ENCODE results near the gene FRMPD4. TPM values are rescaled to one million over a fixed set of nuclear protein-coding genes. Genes with fewer than 3 reads are reported as not detected.
"Not testable (repeated sequence)": the region's sequence is repeated elsewhere in the genome, so short reads cannot be mapped to it uniquely, and the experiment has no call there.

The FRMPD4 gene
- polyA plus RNA-seq, 2 of the 4 experiments (the other 2 are of a cell fraction): 0.08 to 0.28 TPM

DNA sequence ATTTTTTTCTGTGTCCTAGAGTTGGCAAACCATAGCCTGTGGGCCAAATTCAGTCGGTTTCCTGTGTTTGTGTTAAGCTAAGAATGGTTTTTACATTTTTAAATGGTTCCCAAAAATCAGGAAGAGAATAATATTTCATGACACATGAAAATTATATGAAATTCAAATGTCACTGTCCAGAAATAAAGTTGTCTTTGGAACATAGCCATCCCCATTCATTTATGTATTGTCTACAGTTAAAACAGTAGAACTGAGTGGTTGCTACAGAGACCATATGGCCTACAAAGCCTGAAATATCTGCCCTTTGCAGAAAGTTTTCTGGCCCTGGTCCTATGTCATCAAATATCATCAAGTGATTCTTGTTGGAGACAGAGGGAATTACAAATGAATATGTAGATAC is 15.5 kb downstream of the FRMPD4 start:
- no peak for TF ChIP-seq RARB (CRISPR knock-in tag; IDR thresholded peaks at IDR 0.05)
- TF ChIP-seq FOSL2 (IDR thresholded peaks at IDR 0.05): no peak
- no peak for TF ChIP-seq FOSL2 (CRISPR knock-in tag; IDR thresholded peaks at IDR 0.05)
- no peak for TF ChIP-seq KDM5A (IDR thresholded peaks at IDR 0.05)
- TF ChIP-seq NR3C1 (IDR thresholded peaks at IDR 0.05): no peak
- no peak for TF ChIP-seq MAFK (IDR thresholded peaks at IDR 0.05; ENCODE audit: partially characterized antibody)
- no peak for ATAC-seq
- Histone ChIP-seq H3K4me2 (no peak overlapping the region), H3K9me3 (no peaks in the 10 kb centered on the region), H3K27ac (no peak overlapping the region; a peak in 1 of 6 replicates), H3K4me1 (peaks cover 15% of the 10 kb centered on the region), H3K4me3 (no peak overlapping the region)
- POLR2A ChIA-PET: no interaction called here
- CTCF ChIA-PET: no interaction called here
- no peak for FAIRE-seq
- 11% methylated on average over 1 of the region's 1 CpG for WGBS (ENCODE audit: missing lambda C conversion rate)
- no peak for DNase-seq (ENCODE audit: low read depth in 1 of 2, low spot score in 1 of 2)

DNA sequence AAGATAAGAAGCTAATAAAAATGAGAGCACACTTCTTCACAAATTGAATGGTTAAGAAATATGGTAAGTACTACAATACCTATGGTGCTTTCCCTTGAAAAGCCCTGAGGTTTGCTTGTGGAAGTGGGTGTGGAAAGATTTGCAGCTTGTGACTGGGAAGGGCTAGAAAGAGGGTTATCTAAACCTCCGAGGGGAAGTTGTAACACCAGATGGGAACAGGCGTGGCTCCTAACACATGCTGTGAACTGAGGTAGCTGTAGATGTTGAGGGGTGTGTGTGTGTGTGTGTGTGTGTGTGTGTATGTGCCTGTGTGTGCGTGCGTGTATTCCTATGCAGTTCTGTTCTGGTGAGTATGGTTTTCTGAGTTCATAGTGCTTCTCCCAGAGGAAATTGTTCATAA is 21.5 kb downstream of the FRMPD4 start:
- TF ChIP-seq TFCP2L1 (CRISPR knock-in tag; IDR thresholded peaks at IDR 0.05): no peak
- no peak for TF ChIP-seq HEYL (CRISPR knock-in tag; IDR thresholded peaks at IDR 0.05)
- Histone ChIP-seq H3K4me3 (no peak overlapping the region), H3K27ac (no peak overlapping the region), H3K4me1 (0 out of 3 replicates have a peak, but pooled peaks cover 3% of the 10 kb centered on the region), H3K9me3 (no peaks in the 10 kb centered on the region), H3K4me2 (no peak overlapping the region)
- ATAC-seq: no peak
- ChIA-PET POLR2A (no interaction called here), CTCF (interaction anchor here (0.9 kb wide), 1 partner anchor 15 kb away, joined by 4 read pairs; no protein-coding TSS in a partner anchor)
- WGBS (ENCODE audit: missing lambda C conversion rate): 60% methylated on average over 4 of the region's 4 CpGs
- no peak for DNase-seq (ENCODE audit: low read depth in 1 of 2, low spot score in 1 of 2)
- FAIRE-seq: no peak

DNA sequence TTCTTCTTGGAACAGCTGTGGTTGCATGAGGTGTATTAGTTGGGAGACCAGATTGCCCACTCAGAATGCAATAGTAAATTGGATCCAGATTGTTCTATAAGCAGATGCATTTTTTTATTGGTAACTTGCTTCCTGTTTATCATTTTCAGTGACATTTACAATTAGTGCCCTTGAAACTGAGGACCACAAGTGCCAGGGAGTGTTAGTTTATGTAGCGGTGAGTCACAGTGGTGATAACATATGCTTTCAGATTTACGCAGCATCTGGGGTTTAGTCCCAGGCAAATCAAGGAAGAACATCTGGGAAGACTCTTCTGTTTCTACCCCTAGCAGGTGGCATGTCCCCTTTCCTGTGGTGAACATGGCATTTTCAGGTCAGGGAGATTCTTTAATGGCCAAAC is 24.1 kb downstream of the FRMPD4 start:
- FAIRE-seq (peak; percentile 70), DNase-seq (ENCODE audit: low read depth in 1 of 2, low spot score in 1 of 2) (no peak), ATAC-seq (no peak)
- Histone ChIP-seq H3K4me1 (0 out of 3 replicates have a peak, but pooled peaks cover 3% of the 10 kb centered on the region), H3K27ac (no peak overlapping the region), H3K4me2 (no peak overlapping the region), H3K4me3 (no peak overlapping the region), H3K9me3 (no peaks in the 10 kb centered on the region)
- no peak for TF ChIP-seq CBX8 (IDR thresholded peaks at IDR 0.05)
- no peak for TF ChIP-seq HOXB13 (CRISPR knock-in tag; IDR thresholded peaks at IDR 0.05; ENCODE audit: low read depth)
- TF ChIP-seq, protein P1, sequence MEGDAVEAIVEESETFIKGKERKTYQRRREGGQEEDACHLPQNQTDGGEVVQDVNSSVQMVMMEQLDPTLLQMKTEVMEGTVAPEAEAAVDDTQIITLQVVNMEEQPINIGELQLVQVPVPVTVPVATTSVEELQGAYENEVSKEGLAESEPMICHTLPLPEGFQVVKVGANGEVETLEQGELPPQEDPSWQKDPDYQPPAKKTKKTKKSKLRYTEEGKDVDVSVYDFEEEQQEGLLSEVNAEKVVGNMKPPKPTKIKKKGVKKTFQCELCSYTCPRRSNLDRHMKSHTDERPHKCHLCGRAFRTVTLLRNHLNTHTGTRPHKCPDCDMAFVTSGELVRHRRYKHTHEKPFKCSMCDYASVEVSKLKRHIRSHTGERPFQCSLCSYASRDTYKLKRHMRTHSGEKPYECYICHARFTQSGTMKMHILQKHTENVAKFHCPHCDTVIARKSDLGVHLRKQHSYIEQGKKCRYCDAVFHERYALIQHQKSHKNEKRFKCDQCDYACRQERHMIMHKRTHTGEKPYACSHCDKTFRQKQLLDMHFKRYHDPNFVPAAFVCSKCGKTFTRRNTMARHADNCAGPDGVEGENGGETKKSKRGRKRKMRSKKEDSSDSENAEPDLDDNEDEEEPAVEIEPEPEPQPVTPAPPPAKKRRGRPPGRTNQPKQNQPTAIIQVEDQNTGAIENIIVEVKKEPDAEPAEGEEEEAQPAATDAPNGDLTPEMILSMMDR (IDR thresholded peaks at IDR 0.05): no peak
- no peak for TF ChIP-seq MAZ (IDR thresholded peaks at IDR 0.05; ENCODE audit: borderline replicate concordance, low read depth, low read length)
- no peak for TF ChIP-seq RFX5 (IDR thresholded peaks at IDR 0.05)
- TF ChIP-seq, protein P2, sequence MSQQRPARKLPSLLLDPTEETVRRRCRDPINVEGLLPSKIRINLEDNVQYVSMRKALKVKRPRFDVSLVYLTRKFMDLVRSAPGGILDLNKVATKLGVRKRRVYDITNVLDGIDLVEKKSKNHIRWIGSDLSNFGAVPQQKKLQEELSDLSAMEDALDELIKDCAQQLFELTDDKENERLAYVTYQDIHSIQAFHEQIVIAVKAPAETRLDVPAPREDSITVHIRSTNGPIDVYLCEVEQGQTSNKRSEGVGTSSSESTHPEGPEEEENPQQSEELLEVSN (IDR thresholded peaks at IDR 0.05; ENCODE audit: borderline replicate concordance, low read depth): no peak
- no peak for TF ChIP-seq TFCP2L1 (CRISPR knock-in tag; IDR thresholded peaks at IDR 0.05)
- TF ChIP-seq, protein P3, sequence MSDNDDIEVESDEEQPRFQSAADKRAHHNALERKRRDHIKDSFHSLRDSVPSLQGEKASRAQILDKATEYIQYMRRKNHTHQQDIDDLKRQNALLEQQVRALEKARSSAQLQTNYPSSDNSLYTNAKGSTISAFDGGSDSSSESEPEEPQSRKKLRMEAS (IDR thresholded peaks at IDR 0.05): no peak
- TF ChIP-seq SREBF2 (IDR thresholded peaks at IDR 0.05): no peak
- TF ChIP-seq, protein P4, sequence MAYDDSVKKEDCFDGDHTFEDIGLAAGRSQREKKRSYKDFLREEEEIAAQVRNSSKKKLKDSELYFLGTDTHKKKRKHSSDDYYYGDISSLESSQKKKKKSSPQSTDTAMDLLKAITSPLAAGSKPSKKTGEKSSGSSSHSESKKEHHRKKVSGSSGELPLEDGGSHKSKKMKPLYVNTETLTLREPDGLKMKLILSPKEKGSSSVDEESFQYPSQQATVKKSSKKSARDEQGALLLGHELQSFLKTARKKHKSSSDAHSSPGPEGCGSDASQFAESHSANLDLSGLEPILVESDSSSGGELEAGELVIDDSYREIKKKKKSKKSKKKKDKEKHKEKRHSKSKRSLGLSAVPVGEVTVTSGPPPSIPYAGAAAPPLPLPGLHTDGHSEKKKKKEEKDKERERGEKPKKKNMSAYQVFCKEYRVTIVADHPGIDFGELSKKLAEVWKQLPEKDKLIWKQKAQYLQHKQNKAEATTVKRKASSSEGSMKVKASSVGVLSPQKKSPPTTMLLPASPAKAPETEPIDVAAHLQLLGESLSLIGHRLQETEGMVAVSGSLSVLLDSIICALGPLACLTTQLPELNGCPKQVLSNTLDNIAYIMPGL (CRISPR knock-in tag; IDR thresholded peaks at IDR 0.05; ENCODE audit: borderline replicate concordance): no peak
- TF ChIP-seq HOXB5 (CRISPR knock-in tag; IDR thresholded peaks at IDR 0.05): no peak
- TF ChIP-seq MAFK (IDR thresholded peaks at IDR 0.05; ENCODE audit: partially characterized antibody): no peak
- TF ChIP-seq RNF2 (IDR thresholded peaks at IDR 0.05; ENCODE audit: borderline replicate concordance, low read depth): no peak
- TF ChIP-seq, protein P5, sequence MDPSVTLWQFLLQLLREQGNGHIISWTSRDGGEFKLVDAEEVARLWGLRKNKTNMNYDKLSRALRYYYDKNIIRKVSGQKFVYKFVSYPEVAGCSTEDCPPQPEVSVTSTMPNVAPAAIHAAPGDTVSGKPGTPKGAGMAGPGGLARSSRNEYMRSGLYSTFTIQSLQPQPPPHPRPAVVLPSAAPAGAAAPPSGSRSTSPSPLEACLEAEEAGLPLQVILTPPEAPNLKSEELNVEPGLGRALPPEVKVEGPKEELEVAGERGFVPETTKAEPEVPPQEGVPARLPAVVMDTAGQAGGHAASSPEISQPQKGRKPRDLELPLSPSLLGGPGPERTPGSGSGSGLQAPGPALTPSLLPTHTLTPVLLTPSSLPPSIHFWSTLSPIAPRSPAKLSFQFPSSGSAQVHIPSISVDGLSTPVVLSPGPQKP (IDR thresholded peaks at IDR 0.05; ENCODE audit: low read depth, low read length): no peak
- no peak for TF ChIP-seq MYC (IDR thresholded peaks at IDR 0.05; ENCODE audit: borderline replicate concordance, low read length)
- TF ChIP-seq CHD2 (IDR thresholded peaks at IDR 0.05; ENCODE audit: low read length, partially characterized antibody): no peak
- TF ChIP-seq ZNF302 (CRISPR knock-in tag; IDR thresholded peaks at IDR 0.05): no peak
- POLR2A ChIA-PET: no interaction called here
- WGBS (ENCODE audit: missing lambda C conversion rate): 78% methylated on average over 2 of the region's 2 CpGs
- CTCF ChIA-PET: no interaction called here

DNA sequence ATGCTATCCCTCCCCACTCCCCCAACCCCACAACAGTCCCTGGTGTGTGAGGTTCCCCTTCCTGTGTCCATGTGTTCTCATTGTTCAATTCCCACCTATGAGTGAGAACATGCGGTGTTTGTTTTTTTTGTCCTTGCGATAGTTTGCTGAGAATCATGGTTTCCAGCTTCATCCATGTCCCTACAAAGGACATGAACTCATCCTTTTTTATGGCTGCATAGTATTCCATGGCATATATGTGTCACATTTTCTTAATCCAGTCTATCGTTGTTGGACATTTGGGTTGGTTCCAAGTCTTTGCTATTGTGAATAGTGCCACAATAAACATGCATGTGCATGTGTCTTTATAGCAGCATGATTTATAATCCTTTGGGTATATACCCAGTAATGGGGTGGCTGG is 25.9 kb downstream of the FRMPD4 start:
- DNase-seq (ENCODE audit: low read depth in 1 of 2, low spot score in 1 of 2); CTCF ChIA-PET; ATAC-seq; FAIRE-seq; H3K4me3 ChIP-seq; H3K4me1 ChIP-seq; H3K4me2 ChIP-seq; H3K27ac ChIP-seq; H3K9me3 ChIP-seq; POLR2A ChIA-PET: not testable (repeated sequence)
- 58% methylated on average over 3 of the region's 3 CpGs for WGBS (ENCODE audit: missing lambda C conversion rate)

Data from A549 (cell line).